Activated CD8-positive, alpha-beta T cell treated with anti-CD3 and anti-CD28 coated beads, Interleukin-2, amount 10 ng/mL, durations not matched to agents 7 days and 5 days (primary cell): Measurements from ENCODE around the gene RIC1. TPM values are rescaled to one million over a fixed set of nuclear protein-coding genes. Genes with fewer than 3 reads are reported as not detected.
"Not testable (repeated sequence)": the region's sequence is repeated elsewhere in the genome, so short reads cannot be mapped to it uniquely, and the experiment has no call there.

Experiments used
- ATAC-seq: fragments of 150-1000 bp; cut with Tn5 transposase; one replicate; pipeline ENCODE4 v1.10.0; 2021; ENCODE audit warnings: moderate library complexity
- CTCF ChIA-PET: fragments of 350-600 bp; sonication (Branson Sonifier 250); formaldehyde crosslinking; loops from one replicate; lab custom pipeline; 2021; ENCODE audit warnings: antibody characterized with exemption; lab: Charles Lee
- POLR2A ChIA-PET: fragments of 350-600 bp; sonication (Branson Sonifier 250); formaldehyde crosslinking; loops from one replicate; lab custom pipeline; 2021; ENCODE audit warnings: antibody characterized with exemption; lab: Charles Lee
- DNase-seq: peaks from one replicate; pipeline ENCODE4 v3.0.0-alpha.2; 2020
- H3K27ac Mint-ChIP-seq: one replicate; pipeline ENCODE4 v1.8.0; 2021; ENCODE audit warnings: mild to moderate bottlenecking, mixed read lengths
- H3K27me3 Mint-ChIP-seq: one replicate; pipeline ENCODE4 v1.8.0; 2021; ENCODE audit warnings: low read depth, mixed read lengths
- H3K36me3 Mint-ChIP-seq: one replicate; pipeline ENCODE4 v1.8.0; 2021; ENCODE audit warnings: low read depth, mixed read lengths
- H3K4me1 Mint-ChIP-seq: one replicate; pipeline ENCODE4 v1.8.0; 2021; ENCODE audit warnings: low read depth, mixed read lengths
- H3K4me3 Mint-ChIP-seq: one replicate; pipeline ENCODE4 v1.8.0; 2021; ENCODE audit warnings: mild to moderate bottlenecking, mixed read lengths
- H3K9me3 Mint-ChIP-seq: one replicate; pipeline ENCODE4 v1.8.0; 2022; ENCODE audit warnings: mixed read lengths; ENCODE audit not compliant: insufficient read depth
- total RNA-seq, 2 experiments: library from RNA; stranded (reverse); gene quantifications; one replicate each; pipeline ENCODE4 v1.2.3, GENCODE V29; 2021

RIC1 gene
- total RNA-seq, 2 experiments from 2014 or later: 16.7 to 17.8 TPM

DNA sequence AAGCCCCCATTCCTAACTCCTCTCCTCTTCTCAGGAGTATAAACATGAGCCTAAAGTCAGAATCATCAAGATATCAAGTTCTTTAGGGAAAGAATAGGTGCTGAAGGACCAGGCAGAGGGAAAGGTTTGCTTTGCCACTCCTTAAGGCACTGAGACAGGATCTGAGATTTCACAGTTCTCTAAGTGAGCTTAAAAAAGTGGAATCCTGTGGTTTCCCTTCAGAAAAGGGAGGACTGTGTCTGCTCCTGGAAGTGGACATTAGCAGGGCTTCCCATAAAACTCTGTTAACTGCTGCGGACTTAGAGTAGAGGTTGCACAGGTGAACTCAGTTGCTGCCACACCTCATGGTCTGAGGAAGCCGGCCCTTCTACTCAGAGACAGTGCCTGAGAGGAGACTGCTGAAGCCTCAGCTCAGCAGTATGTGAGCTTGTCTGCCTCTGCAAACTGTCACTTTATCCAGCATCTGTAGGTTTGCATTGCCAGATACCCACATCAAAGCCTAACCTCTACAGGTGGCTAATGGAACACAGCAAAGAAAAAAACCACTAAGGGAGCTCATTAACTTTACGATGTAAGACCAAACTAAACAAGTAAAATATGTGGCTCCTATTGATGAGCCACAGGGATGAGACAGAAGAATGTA lies 42.9 kb downstream of the RIC1 start:
- H3K27me3 Mint-ChIP-seq: no peaks in the 10 kb centered on the region
- peaks cover 26% of the 10 kb centered on the region for H3K4me1 Mint-ChIP-seq
- ChIA-PET POLR2A (interaction anchor here (0.7 to 1.2 kb wide), 2 partner anchors 43 to 444 kb away, joined by 3 read pairs; partner anchors contain the start of gene RIC1), CTCF (interaction anchor here (0.6 to 1.0 kb wide), 4 partner anchors 11 to 41 kb away, joined by 3 to 6 read pairs (median 3); no protein-coding TSS in a partner anchor)
- DNase-seq (peak; percentile 53), ATAC-seq (peak; percentile 94)
- peaks cover 29% of the 10 kb centered on the region for H3K36me3 Mint-ChIP-seq
- H3K27ac Mint-ChIP-seq: peak overlapping the region; percentile 37
- no peak overlapping the region for H3K4me3 Mint-ChIP-seq
- peaks cover 7% of the 10 kb centered on the region for H3K9me3 Mint-ChIP-seq

- POLR2A ChIA-PET, H3K27ac Mint-ChIP-seq, H3K9me3 Mint-ChIP-seq, DNase-seq, H3K27me3 Mint-ChIP-seq, H3K4me3 Mint-ChIP-seq, CTCF ChIA-PET, ATAC-seq: not testable (repeated sequence)
- peaks cover 16% of the 10 kb centered on the region for H3K36me3 Mint-ChIP-seq
- peaks cover 18% of the 10 kb centered on the region for H3K4me1 Mint-ChIP-seq
Observed at GRCh38 chr9:5675046-5675445, 46.1 kb downstream of the RIC1 start.

GRCh38 chr9:5683591-5683990 lies 54.7 kb downstream of the RIC1 start:
- Mint-ChIP-seq H3K9me3 (peaks cover 34% of the 10 kb centered on the region), H3K36me3 (peaks cover 33% of the 10 kb centered on the region)
- H3K27ac Mint-ChIP-seq, H3K4me3 Mint-ChIP-seq, CTCF ChIA-PET, H3K4me1 Mint-ChIP-seq, ATAC-seq, H3K27me3 Mint-ChIP-seq, DNase-seq: not testable (repeated sequence)
- POLR2A ChIA-PET: interaction anchor here (1.4 kb wide), 1 partner anchor 55 kb away, joined by 8 read pairs; no protein-coding TSS in a partner anchor

DNA sequence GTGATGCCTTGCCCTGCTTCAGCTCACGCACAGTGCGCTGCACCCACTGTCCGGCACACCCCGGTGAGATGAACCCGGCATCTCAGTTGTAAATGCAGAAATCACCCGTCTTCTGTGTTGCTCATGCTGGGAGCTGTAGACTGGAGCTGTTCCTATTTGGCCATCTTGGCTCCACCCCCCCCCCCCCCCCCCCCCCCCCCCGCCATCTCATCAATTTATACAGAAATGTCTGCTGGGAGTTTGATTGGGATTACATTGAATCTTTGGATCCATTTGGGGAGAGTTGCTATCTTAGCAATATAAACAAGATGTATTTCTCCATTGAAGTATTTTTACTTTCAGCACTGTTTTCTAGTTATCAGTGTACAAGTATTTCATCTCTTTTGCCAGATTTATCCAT lies 55.2 kb downstream of the RIC1 start:
- ChIA-PET CTCF (no interaction called here), POLR2A (interaction anchor here (1.4 kb wide), 1 partner anchor 56 kb away, joined by 8 read pairs; no protein-coding TSS in a partner anchor)
- ATAC-seq: no peak
- H3K27ac Mint-ChIP-seq: no peak overlapping the region
- no peak overlapping the region for H3K4me3 Mint-ChIP-seq
- H3K36me3 Mint-ChIP-seq: peaks cover 32% of the 10 kb centered on the region
- peaks cover 2% of the 10 kb centered on the region for H3K4me1 Mint-ChIP-seq
- no peak for DNase-seq
- no peaks in the 10 kb centered on the region for H3K27me3 Mint-ChIP-seq
- H3K9me3 Mint-ChIP-seq: peaks cover 34% of the 10 kb centered on the region

- Mint-ChIP-seq H3K27me3 (no peaks in the 10 kb centered on the region), H3K4me3 (no peak overlapping the region), H3K4me1 (peaks cover 2% of the 10 kb centered on the region), H3K9me3 (peaks cover 16% of the 10 kb centered on the region), H3K36me3 (peaks cover 16% of the 10 kb centered on the region), H3K27ac (no peak overlapping the region)
- CTCF ChIA-PET: no interaction called here
- ATAC-seq (no peak), DNase-seq (no peak)
- POLR2A ChIA-PET: no interaction called here
Observed at GRCh38 chr9:5688109-5688508, 59.2 kb downstream of the RIC1 start.

DNA sequence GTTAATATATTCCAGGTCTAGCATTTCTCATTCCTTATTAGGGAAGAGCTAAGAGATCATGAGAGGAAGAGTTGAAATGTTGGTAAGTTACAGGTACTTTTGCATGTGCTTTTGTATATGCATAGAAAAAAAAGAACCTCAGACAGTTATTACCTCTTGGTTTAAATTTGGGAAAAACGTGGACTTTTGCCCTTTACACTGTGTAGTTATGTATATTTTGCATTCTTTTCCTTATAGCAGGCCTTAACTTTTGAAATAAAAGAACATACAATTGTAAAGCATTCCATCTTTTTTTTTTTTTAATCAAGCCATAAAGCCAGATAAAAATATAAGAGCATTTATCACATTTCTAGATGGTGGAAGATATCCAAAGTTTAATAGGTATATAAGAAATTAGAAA lies 61.4 kb downstream of the RIC1 start:
- Mint-ChIP-seq H3K27ac (no peak overlapping the region), H3K4me3 (no peak overlapping the region), H3K27me3 (no peaks in the 10 kb centered on the region), H3K4me1 (peaks cover 2% of the 10 kb centered on the region), H3K36me3 (peaks cover 7% of the 10 kb centered on the region), H3K9me3 (peaks cover 3% of the 10 kb centered on the region)
- POLR2A ChIA-PET: no interaction called here
- DNase-seq: no peak
- CTCF ChIA-PET: no interaction called here
- ATAC-seq: no peak

- no peak overlapping the region for H3K4me3 Mint-ChIP-seq
- no peaks in the 10 kb centered on the region for H3K27me3 Mint-ChIP-seq
- DNase-seq (no peak), ATAC-seq (no peak)
- H3K4me1 Mint-ChIP-seq: no peaks in the 10 kb centered on the region
- H3K36me3 Mint-ChIP-seq: peaks cover 20% of the 10 kb centered on the region
- CTCF ChIA-PET: interaction anchor here (0.7 kb wide), 1 partner anchor 115 kb away, joined by 3 read pairs; no protein-coding TSS in a partner anchor
- no peak overlapping the region for H3K27ac Mint-ChIP-seq
- no peaks in the 10 kb centered on the region for H3K9me3 Mint-ChIP-seq
- POLR2A ChIA-PET: no interaction called here
Observed at GRCh38 chr9:5695860-5696259, 67.0 kb downstream of the RIC1 start.

- no peak for ATAC-seq
- Mint-ChIP-seq H3K36me3 (peaks cover 21% of the 10 kb centered on the region), H3K9me3 (no peaks in the 10 kb centered on the region), H3K4me3 (no peak overlapping the region), H3K27ac (no peak overlapping the region), H3K4me1 (no peaks in the 10 kb centered on the region), H3K27me3 (no peaks in the 10 kb centered on the region)
- DNase-seq: no peak
- ChIA-PET POLR2A (no interaction called here), CTCF (no interaction called here)
Observed at GRCh38 chr9:5696884-5697283, 68.0 kb downstream of the RIC1 start.

DNA sequence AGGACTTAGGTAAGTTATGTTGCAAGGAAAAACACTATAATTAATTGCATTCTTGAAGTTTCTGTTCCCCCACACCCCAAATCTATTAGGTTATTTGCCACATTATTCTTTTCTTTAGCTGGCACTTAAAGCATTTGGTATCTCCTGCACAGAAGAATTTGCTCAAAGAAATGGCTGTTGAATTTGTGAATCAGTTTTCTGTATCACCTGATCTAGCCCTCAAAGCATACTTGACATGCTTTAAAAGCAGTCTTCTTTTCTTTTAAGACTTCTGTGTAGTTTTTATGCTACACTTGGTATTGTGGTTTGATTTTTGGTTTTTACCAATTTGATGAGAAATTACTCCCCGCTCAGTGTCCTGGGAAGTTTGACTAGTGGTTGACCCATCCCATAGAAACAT lies 69.1 kb downstream of the RIC1 start:
- ChIA-PET POLR2A (no interaction called here), CTCF (interaction anchor here (0.7 kb wide), 1 partner anchor 187 kb away, joined by 3 read pairs; no protein-coding TSS in a partner anchor)
- Mint-ChIP-seq H3K9me3 (no peaks in the 10 kb centered on the region), H3K27ac (no peak overlapping the region), H3K36me3 (peaks cover 27% of the 10 kb centered on the region), H3K4me3 (no peak overlapping the region), H3K27me3 (no peaks in the 10 kb centered on the region), H3K4me1 (no peaks in the 10 kb centered on the region)
- ATAC-seq (no peak), DNase-seq (no peak)

DNA sequence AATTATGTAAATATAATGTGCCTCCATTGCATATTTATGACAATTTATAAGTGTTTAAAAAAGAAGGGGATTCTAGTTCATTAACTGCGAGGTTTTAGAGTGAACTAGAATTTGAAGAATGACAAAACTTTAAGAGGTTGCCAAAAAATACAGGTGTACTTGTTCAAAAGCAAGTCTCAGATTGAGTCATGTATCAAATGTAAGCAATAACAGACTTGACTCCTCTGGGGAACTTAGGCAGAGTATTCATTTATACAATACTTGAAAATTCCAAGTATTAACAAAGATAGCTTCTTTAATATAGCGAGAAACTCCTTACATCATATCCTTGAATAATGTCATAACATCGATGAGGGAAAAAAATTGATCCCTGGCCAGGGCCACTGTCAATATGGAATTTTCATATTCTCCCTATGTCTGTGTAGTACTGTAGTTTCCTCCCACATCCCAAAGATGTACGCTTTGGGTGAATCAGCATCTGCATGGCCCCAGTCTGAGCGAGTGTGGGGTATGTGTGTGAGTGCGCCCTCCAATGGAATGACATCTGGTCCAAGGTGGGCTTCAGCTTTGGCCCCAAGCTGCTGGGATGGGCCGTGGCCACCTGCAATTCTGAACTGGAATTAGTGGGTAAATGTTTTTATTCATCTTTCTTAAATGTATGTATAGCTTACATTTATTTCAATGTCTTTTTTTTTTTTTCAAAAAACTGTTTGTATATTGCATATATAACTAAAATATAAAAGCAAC lies 70.1 kb downstream of the RIC1 start:
- CTCF ChIA-PET: no interaction called here
- Mint-ChIP-seq H3K36me3 (peaks cover 31% of the 10 kb centered on the region), H3K27me3 (no peaks in the 10 kb centered on the region), H3K9me3 (no peaks in the 10 kb centered on the region), H3K4me1 (no peaks in the 10 kb centered on the region), H3K27ac (no peak overlapping the region), H3K4me3 (no peak overlapping the region)
- DNase-seq (no peak), ATAC-seq (no peak)
- POLR2A ChIA-PET: no interaction called here

GRCh38 chr9:5708414-5708813 lies 79.5 kb downstream of the RIC1 start:
- Mint-ChIP-seq H3K4me1 (no peaks in the 10 kb centered on the region), H3K9me3 (peaks cover 37% of the 10 kb centered on the region), H3K4me3 (no peak overlapping the region), H3K27ac (no peak overlapping the region), H3K27me3 (no peaks in the 10 kb centered on the region), H3K36me3 (peaks cover 56% of the 10 kb centered on the region)
- ChIA-PET POLR2A (no interaction called here), CTCF (no interaction called here)
- DNase-seq: no peak
- ATAC-seq: no peak
